PFSK-1 (cell line): Measurements from ENCODE around the gene ACIN1.

Experiments
- FOXP2 ChIP-seq: optimal IDR thresholded peaks from 2 replicates; pipeline ENCODE3; 2011; ENCODE audit warnings: borderline replicate concordance, control low read depth, inconsistent platforms; ENCODE audit not compliant: insufficient read depth; ENCODE audit errors: extremely low read length, extremely low read depth
- POLR2AphosphoS5 ChIP-seq: IDR thresholded peaks from 2 replicates; pipeline ENCODE4 v1.6.1; 2012; ENCODE audit warnings: low read depth, mild to moderate bottlenecking, control low read depth, low read length, moderate library complexity
- REST ChIP-seq, 2 experiments: IDR thresholded peaks; 2 replicates each; pipeline versions ENCODE4 v1.6.1 to v1.8.0; 2011 to 2012; ENCODE audit warnings: low read depth in 2 of 2, low read length in 2 of 2, control low read depth in 1 of 2, inconsistent platforms in 1 of 2, mild to moderate bottlenecking in 1 of 2, moderate library complexity in 1 of 2; ENCODE audit not compliant: insufficient read depth in 1 of 2
- SIN3A ChIP-seq: IDR thresholded peaks from 2 replicates; pipeline ENCODE4 v1.6.1; 2012; ENCODE audit warnings: mild to moderate bottlenecking, low read length, moderate library complexity, borderline replicate concordance; ENCODE audit not compliant: insufficient read depth
- TAF1 ChIP-seq: IDR thresholded peaks from 2 replicates; pipeline ENCODE4 v1.6.1; 2012; ENCODE audit warnings: low read length, control low read depth, borderline replicate concordance; ENCODE audit not compliant: insufficient read depth

ACIN1 gene

GRCh38 chr14:23097786-23098185 is 2.9 kb upstream of the ACIN1 start:
- TF ChIP-seq TAF1 = no peak
- no peak for TF ChIP-seq SIN3A
- no peak for TF ChIP-seq REST (IDR thresholded peaks at IDR 0.05; ENCODE audit: insufficient read depth in 1 of 2, low read depth in 2 of 2, low read length in 2 of 2)
- no peak for TF ChIP-seq POLR2AphosphoS5
- TF ChIP-seq FOXP2 = no peak

GRCh38 chr14:23095196-23096108 is 516 bp upstream of the ACIN1 start, which contains the start of gene C14orf119:
TSS of gene C14orf119 (plus strand) at chr14:23095505. CDS start at chr14:23097659, 2,154 bp downstream.
- TF ChIP-seq FOXP2 (no peak), TAF1 (peak; percentile 49; the same call in 1 of the 2 replicates), POLR2AphosphoS5 (no peak; the same call in 1 of the 2 replicates)

GRCh38 chr14:23093991-23094665 is 808 bp downstream of the ACIN1 start:
- peak; percentile 90; the same call in 1 of the 2 replicates for TF ChIP-seq SIN3A
- TF ChIP-seq POLR2AphosphoS5 = no peak
- TF ChIP-seq REST (IDR thresholded peaks at IDR 0.05; ENCODE audit: insufficient read depth in 1 of 2, low read depth in 2 of 2, low read length in 2 of 2) = no peak
- TF ChIP-seq TAF1 = no peak
- TF ChIP-seq FOXP2 = no peak

- TF ChIP-seq POLR2AphosphoS5 (no peak), TAF1 (no peak), REST (IDR thresholded peaks at IDR 0.05; ENCODE audit: insufficient read depth in 1 of 2, low read depth in 2 of 2, low read length in 2 of 2) (no peak), SIN3A (no peak), FOXP2 (no peak)
These were observed 1.4 kb downstream of the ACIN1 start for GRCh38 chr14:23093526-23093925.

- no peak for TF ChIP-seq POLR2AphosphoS5
- no peak for TF ChIP-seq SIN3A
- TF ChIP-seq REST (IDR thresholded peaks at IDR 0.05; ENCODE audit: insufficient read depth in 1 of 2, low read depth in 2 of 2, low read length in 2 of 2) = no peak
- no peak for TF ChIP-seq FOXP2
- no peak for TF ChIP-seq TAF1
These were observed 1.8 kb downstream of the ACIN1 start for GRCh38 chr14:23093104-23093503.
